ENCODE data around the gene DGKI. TPM values are rescaled to one million over a fixed set of nuclear protein-coding genes. Genes with fewer than 3 reads are reported as not detected.

DGKI gene
- total RNA-seq (2014; rRNA removed; shearing (Covaris generic); ENCODE audit: low replicate concordance) = 1.1 and 1.2 TPM in 2 replicates

- in situ Hi-C loops (cut with HindIII; ENCODE audit: low pct_unique_long_range_greater_than_20kb, low sequenced_read_pairs) = no loop called here
- DNase-seq (ENCODE audit: low read depth) = no peak
Measured at GRCh38 chr7:137846827-137847567, at the start of gene DGKI. TSS of gene DGKI (minus strand) at chr7:137846974.

GRCh38 chr7:137895301-137896221 is 48.8 kb upstream of the DGKI start:
- in situ Hi-C loops (cut with HindIII; ENCODE audit: low pct_unique_long_range_greater_than_20kb, low sequenced_read_pairs) = no loop called here

GRCh38 chr7:137893143-137893742 is 46.5 kb upstream of the DGKI start:
- in situ Hi-C loops (cut with HindIII; ENCODE audit: low pct_unique_long_range_greater_than_20kb, low sequenced_read_pairs) = no loop called here
- no peak for DNase-seq (ENCODE audit: low read depth)

More at GRCh38 chr7:137895301-137896221, 48.8 kb upstream of the DGKI start:
- no peak for DNase-seq (ENCODE audit: low read depth)

GRCh38 chr7:137891016-137891655 is 44.4 kb upstream of the DGKI start:
- in situ Hi-C loops (cut with HindIII; ENCODE audit: low pct_unique_long_range_greater_than_20kb, low sequenced_read_pairs) = no loop called here

GRCh38 chr7:137890449-137890921 is 43.7 kb upstream of the DGKI start:
- in situ Hi-C loops (cut with HindIII; ENCODE audit: low pct_unique_long_range_greater_than_20kb, low sequenced_read_pairs) = no loop called here
- DNase-seq (ENCODE audit: low read depth) = no peak

More at GRCh38 chr7:137891016-137891655, 44.4 kb upstream of the DGKI start:
- no peak for DNase-seq (ENCODE audit: low read depth)

GRCh38 chr7:137888241-137888640 is 41.5 kb upstream of the DGKI start:
- in situ Hi-C loops (cut with HindIII; ENCODE audit: low pct_unique_long_range_greater_than_20kb, low sequenced_read_pairs) = no loop called here
- no peak for DNase-seq (ENCODE audit: low read depth)

GRCh38 chr7:137886746-137887145 is 40.0 kb upstream of the DGKI start:
- in situ Hi-C loops (cut with HindIII; ENCODE audit: low pct_unique_long_range_greater_than_20kb, low sequenced_read_pairs) = no loop called here
- DNase-seq (ENCODE audit: low read depth) = no peak

- in situ Hi-C loops (cut with HindIII; ENCODE audit: low pct_unique_long_range_greater_than_20kb, low sequenced_read_pairs) = no loop called here
- DNase-seq (ENCODE audit: low read depth) = no peak
Measured at GRCh38 chr7:137886281-137886680, 39.5 kb upstream of the DGKI start.

GRCh38 chr7:137885678-137886077 is 38.9 kb upstream of the DGKI start:
- no peak for DNase-seq (ENCODE audit: low read depth)
- in situ Hi-C loops (cut with HindIII; ENCODE audit: low pct_unique_long_range_greater_than_20kb, low sequenced_read_pairs) = no loop called here

GRCh38 chr7:137882806-137883205 is 36.0 kb upstream of the DGKI start:
- no peak for DNase-seq (ENCODE audit: low read depth)
- in situ Hi-C loops (cut with HindIII; ENCODE audit: low pct_unique_long_range_greater_than_20kb, low sequenced_read_pairs) = no loop called here

- peak; percentile 78 for DNase-seq (ENCODE audit: low read depth)
- in situ Hi-C loops (cut with HindIII; ENCODE audit: low pct_unique_long_range_greater_than_20kb, low sequenced_read_pairs) = no loop called here
Measured at GRCh38 chr7:137882261-137882668, 35.5 kb upstream of the DGKI start.

GRCh38 chr7:137881607-137882260 is 35.0 kb upstream of the DGKI start:
- in situ Hi-C loops (cut with HindIII; ENCODE audit: low pct_unique_long_range_greater_than_20kb, low sequenced_read_pairs) = no loop called here
- no peak for DNase-seq (ENCODE audit: low read depth)

- in situ Hi-C loops (cut with HindIII; ENCODE audit: low pct_unique_long_range_greater_than_20kb, low sequenced_read_pairs) = no loop called here
- DNase-seq (ENCODE audit: low read depth) = no peak
Measured at GRCh38 chr7:137880432-137880831, 33.7 kb upstream of the DGKI start.

GRCh38 chr7:137879357-137880158 is 32.8 kb upstream of the DGKI start:
- in situ Hi-C loops (cut with HindIII; ENCODE audit: low pct_unique_long_range_greater_than_20kb, low sequenced_read_pairs) = no loop called here
- no peak for DNase-seq (ENCODE audit: low read depth)

- in situ Hi-C loops (cut with HindIII; ENCODE audit: low pct_unique_long_range_greater_than_20kb, low sequenced_read_pairs) = no loop called here
Measured at GRCh38 chr7:137878333-137878961, 31.7 kb upstream of the DGKI start.

GRCh38 chr7:137877027-137877675 is 30.4 kb upstream of the DGKI start:
- in situ Hi-C loops (cut with HindIII; ENCODE audit: low pct_unique_long_range_greater_than_20kb, low sequenced_read_pairs) = no loop called here

More at GRCh38 chr7:137878333-137878961, 31.7 kb upstream of the DGKI start:
- no peak for DNase-seq (ENCODE audit: low read depth)

More at GRCh38 chr7:137877027-137877675, 30.4 kb upstream of the DGKI start:
- DNase-seq (ENCODE audit: low read depth) = no peak

Data from Caki2 (cell line).